Calu3 (cell line): Measurements from ENCODE around the gene C14orf180. TPM values are rescaled to one million over a fixed set of nuclear protein-coding genes. Genes with fewer than 3 reads are reported as not detected.

ENCODE experiments used
- BruUV-seq: library from RNA; stranded (reverse); fragments of 400-500 nt; replicated peaks from 2 replicates; lab custom pipeline; 2021; lab: Mats Ljungman, UMichigan
- CTCF ChIA-PET: fragments of 300-600 bp; sonication (Branson Sonifier 250); formaldehyde crosslinking; loops from one replicate; lab custom pipeline; 2022; ENCODE audit warnings: antibody characterized with exemption; lab: Charles Lee
- DNase-seq: peaks from one replicate; pipeline ENCODE4 v3.0.0; 2022
- H3K27ac Mint-ChIP-seq: one replicate; pipeline ENCODE4 v1.8.0; 2022; ENCODE audit warnings: mixed read lengths; ENCODE audit not compliant: unreplicated experiment
- H3K27me3 Mint-ChIP-seq: one replicate; pipeline ENCODE4 v1.8.0; 2022; ENCODE audit warnings: mixed read lengths; ENCODE audit not compliant: unreplicated experiment
- H3K36me3 Mint-ChIP-seq: one replicate; pipeline ENCODE4 v1.8.0; 2022; ENCODE audit warnings: mild to moderate bottlenecking, moderate library complexity, mixed read lengths; ENCODE audit not compliant: insufficient read depth, unreplicated experiment
- H3K4me1 Mint-ChIP-seq: one replicate; pipeline ENCODE4 v1.8.0; 2022; ENCODE audit warnings: mild to moderate bottlenecking, low read depth, mixed read lengths; ENCODE audit not compliant: unreplicated experiment
- H3K4me3 Mint-ChIP-seq: one replicate; pipeline ENCODE4 v1.8.0; 2022; ENCODE audit warnings: mild to moderate bottlenecking, low read depth, moderate library complexity, mixed read lengths; ENCODE audit not compliant: unreplicated experiment
- H3K9me3 Mint-ChIP-seq: one replicate; pipeline ENCODE4 v1.8.0; 2022; ENCODE audit warnings: low read depth, mixed read lengths; ENCODE audit not compliant: unreplicated experiment
- CTCF ChIP-seq: fragments of 200-600 bp; IDR thresholded peaks from one replicate; pipeline ENCODE4 v1.8.0; 2022; ENCODE audit warnings: antibody characterized with exemption; ENCODE audit not compliant: unreplicated experiment
- intact Hi-C: fragments of 100-400 bp; cut with micrococcal nuclease; formaldehyde crosslinking; loops from one replicate; pipeline ENCODE4 v1.10.0; 2022; ENCODE audit not compliant: unreplicated experiment
- total RNA-seq: library from RNA; stranded (reverse); gene quantifications from 2 replicates; pipeline ENCODE4 v1.2.3, GENCODE V29; 2022

Gene C14orf180
- total RNA-seq, 1 experiment from 2014 or later, result not detected

GRCh38 chr14:104637546-104638003, 58.0 kb downstream of the C14orf180 start:
- CTCF ChIA-PET, result no interaction called here

GRCh38 chr14:104638190-104638589, 58.6 kb downstream of the C14orf180 start:
- peaks cover 4% of the 10 kb centered on the region for H3K36me3 Mint-ChIP-seq
- peaks cover 79% of the 10 kb centered on the region for H3K27me3 Mint-ChIP-seq
- DNase-seq, result no peak
- H3K27ac Mint-ChIP-seq, result no peak overlapping the region
- no TSS peak for BruUV-seq
- no peak overlapping the region for H3K4me3 Mint-ChIP-seq
- intact Hi-C loops, result loop anchor here (10.0 kb wide), 1 partner anchor 503 kb away; the partner anchor contains the start of gene KIF26A
- H3K9me3 Mint-ChIP-seq, result no peaks in the 10 kb centered on the region
- no peak for TF ChIP-seq CTCF
- H3K4me1 Mint-ChIP-seq, result peaks cover 24% of the 10 kb centered on the region
- CTCF ChIA-PET, result no interaction called here

More at GRCh38 chr14:104637546-104638003, 58.0 kb downstream of the C14orf180 start:
- Mint-ChIP-seq H3K27ac (no peak overlapping the region), H3K4me1 (peaks cover 24% of the 10 kb centered on the region), H3K36me3 (peaks cover 4% of the 10 kb centered on the region), H3K27me3 (peaks cover 79% of the 10 kb centered on the region), H3K4me3 (no peak overlapping the region), H3K9me3 (no peaks in the 10 kb centered on the region)
- no TSS peak for BruUV-seq
- intact Hi-C loops, result loop anchor here (10.0 kb wide), 1 partner anchor 503 kb away; the partner anchor contains the start of gene KIF26A
- no peak for TF ChIP-seq CTCF
- DNase-seq, result no peak

GRCh38 chr14:104638927-104639450, 59.4 kb downstream of the C14orf180 start:
- CTCF ChIA-PET, result no interaction called here
- BruUV-seq, result no TSS peak
- H3K4me1 Mint-ChIP-seq, result peaks cover 24% of the 10 kb centered on the region
- intact Hi-C loops, result loop anchor here (10.0 kb wide), 1 partner anchor 504 kb away; the partner anchor contains the start of gene KIF26A
- H3K27ac Mint-ChIP-seq, result no peak overlapping the region
- H3K36me3 Mint-ChIP-seq, result peaks cover 4% of the 10 kb centered on the region
- no peak for TF ChIP-seq CTCF
- no peak for DNase-seq
- H3K9me3 Mint-ChIP-seq, result no peaks in the 10 kb centered on the region
- no peak overlapping the region for H3K4me3 Mint-ChIP-seq
- peaks cover 79% of the 10 kb centered on the region for H3K27me3 Mint-ChIP-seq

GRCh38 chr14:104639471-104639870, 59.9 kb downstream of the C14orf180 start:
- peaks cover 24% of the 10 kb centered on the region for H3K4me1 Mint-ChIP-seq
- H3K4me3 Mint-ChIP-seq, result no peak overlapping the region
- TF ChIP-seq CTCF, result no peak
- no peak for DNase-seq
- intact Hi-C loops, result loop anchor here (10.0 kb wide), 1 partner anchor 505 kb away; the partner anchor contains the start of gene KIF26A
- peaks cover 79% of the 10 kb centered on the region for H3K27me3 Mint-ChIP-seq
- no TSS peak for BruUV-seq
- H3K9me3 Mint-ChIP-seq, result no peaks in the 10 kb centered on the region
- CTCF ChIA-PET, result interaction anchor here (1.2 kb wide), 1 partner anchor 562 kb away, joined by 4 read pairs; no protein-coding TSS in a partner anchor
- H3K27ac Mint-ChIP-seq, result no peak overlapping the region
- H3K36me3 Mint-ChIP-seq, result peaks cover 4% of the 10 kb centered on the region

Other genes starting within 250 kb of the C14orf180 start
- not detected in 2 replicates for gene TMEM179, start 25.0 kb downstream of the C14orf180 start, total RNA-seq
- 208 and 220 TPM in 2 replicates for gene INF2, start 109.9 kb downstream of the C14orf180 start, total RNA-seq
- 8.6 and 10.0 TPM in 2 replicates for gene ADSS1, start 144.5 kb downstream of the C14orf180 start, total RNA-seq
- gene SIVA1, start 173.4 kb downstream of the C14orf180 start, total RNA-seq, result 72.3 and 73.3 TPM in 2 replicates
- 118 and 120 TPM in 2 replicates for gene AKT1, start 216.0 kb downstream of the C14orf180 start, total RNA-seq
- gene ZBTB42, start 221.3 kb downstream of the C14orf180 start, total RNA-seq, result 11.8 and 13.9 TPM in 2 replicates